GM10847 (cell line): ENCODE results near the gene IL1RAPL2.

Source experiments
- POLR2A ChIP-seq: IDR thresholded peaks from 2 replicates; pipeline ENCODE4 v1.6.1; 2011; ENCODE audit not compliant: insufficient read length; ENCODE audit errors: extremely low read depth

IL1RAPL2 gene

DNA sequence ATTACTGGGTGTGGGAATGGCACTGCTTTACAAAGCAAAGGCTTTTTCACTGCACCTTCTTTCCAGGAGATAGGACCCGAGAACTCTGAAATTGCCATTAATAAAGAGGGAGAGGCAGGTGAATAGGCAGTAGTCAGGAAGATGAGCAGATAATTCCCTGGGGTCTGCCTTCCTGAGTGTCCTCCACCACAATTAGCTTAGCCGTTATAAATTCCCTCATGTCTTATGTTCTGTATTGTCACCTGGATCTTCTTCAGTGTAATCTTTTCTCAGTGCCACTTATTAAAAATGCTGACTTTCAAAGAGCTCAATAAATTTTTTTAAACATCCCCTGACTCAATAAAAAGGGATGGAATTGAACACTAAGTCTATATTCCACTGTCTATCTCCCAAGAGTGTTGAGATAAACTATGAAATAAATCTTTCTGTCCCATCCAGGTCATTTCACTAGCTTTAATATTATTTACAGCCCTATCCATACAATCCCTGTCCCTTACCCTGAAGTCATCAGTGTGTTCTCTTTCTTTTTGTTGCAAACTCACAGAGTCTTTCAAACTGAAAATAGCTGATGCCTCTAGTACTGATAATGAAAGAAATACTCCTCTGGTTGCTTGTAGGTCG, 984.2 kb downstream of the IL1RAPL2 start:
- TF ChIP-seq POLR2A = no peak

DNA sequence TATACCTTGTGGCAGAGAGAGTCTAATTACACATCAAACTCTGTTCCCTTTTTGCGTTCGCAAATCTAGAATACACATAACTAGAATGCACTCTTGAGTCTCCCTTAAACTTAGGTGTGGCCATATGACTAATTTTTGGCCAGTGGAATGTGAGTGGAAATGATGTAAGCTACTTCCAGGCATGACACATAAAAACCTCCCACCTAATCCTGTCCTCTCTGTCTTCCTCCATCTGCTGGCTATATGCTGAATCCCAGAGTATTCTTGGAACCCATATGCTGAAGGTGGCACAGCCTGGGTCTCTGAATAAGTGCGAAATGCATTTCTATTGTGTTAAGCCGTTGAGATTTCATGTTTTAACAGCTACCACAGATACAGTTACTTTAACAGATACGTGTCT, 986.4 kb downstream of the IL1RAPL2 start:
- no peak for TF ChIP-seq POLR2A

DNA sequence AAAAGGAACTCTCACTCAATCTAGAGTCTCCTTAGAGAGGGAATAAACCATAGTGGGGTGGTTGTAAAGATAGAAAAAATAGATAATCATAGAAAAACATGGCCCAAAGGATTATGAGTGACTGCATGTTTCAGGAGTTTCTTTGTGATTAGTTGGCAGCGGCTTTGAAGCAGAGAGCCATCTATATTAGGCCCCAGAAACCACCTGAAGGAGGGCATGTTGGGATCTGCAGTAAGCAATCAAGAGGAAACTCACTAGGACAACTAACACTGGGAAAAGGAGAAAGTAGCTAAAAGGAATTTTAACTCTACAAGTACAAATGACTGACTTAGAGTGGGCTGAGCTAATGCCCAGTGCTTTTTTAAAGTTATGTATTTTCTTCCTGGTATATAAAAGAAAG, 987.1 kb downstream of the IL1RAPL2 start:
- TF ChIP-seq POLR2A = no peak

DNA sequence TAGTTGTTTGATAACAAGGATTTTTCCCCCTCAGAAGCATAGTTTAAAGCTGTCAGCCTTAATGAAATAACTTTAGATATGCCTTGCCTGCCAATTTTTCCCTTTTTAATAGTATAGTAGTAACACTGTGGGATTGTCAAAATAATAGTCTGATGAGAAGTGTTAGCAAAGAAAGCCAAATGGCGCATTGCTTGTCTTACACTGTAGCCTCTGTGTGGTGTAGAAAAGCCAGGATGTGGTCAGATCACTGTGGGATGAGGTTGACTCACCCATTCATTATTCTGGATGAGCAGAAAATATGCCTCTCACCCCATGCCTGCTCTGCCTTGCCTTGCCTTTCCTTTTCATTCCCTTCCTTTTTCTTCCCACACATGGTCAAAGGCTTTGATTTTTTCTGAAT, 998.5 kb downstream of the IL1RAPL2 start:
- no peak for TF ChIP-seq POLR2A

DNA sequence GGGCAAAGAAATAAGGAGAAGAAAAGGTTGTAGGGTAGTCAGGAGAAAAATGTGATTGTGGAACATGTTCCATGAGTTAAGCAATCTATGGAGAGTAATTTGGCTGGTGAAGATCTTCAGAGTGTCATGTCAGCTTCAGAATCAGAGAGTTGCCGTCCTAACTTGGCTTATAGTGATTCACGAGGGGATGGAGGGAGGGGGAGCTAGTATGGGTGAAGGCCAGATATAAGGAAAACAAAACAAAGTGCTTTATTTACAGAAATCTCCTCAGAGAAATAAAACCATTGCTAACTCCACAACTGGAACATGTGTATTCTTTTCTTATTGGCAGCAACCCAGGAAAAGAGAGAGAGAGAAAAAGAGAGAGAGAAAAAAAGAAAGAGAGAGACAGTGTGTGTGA, 999.9 kb downstream of the IL1RAPL2 start:
- no peak for TF ChIP-seq POLR2A

DNA sequence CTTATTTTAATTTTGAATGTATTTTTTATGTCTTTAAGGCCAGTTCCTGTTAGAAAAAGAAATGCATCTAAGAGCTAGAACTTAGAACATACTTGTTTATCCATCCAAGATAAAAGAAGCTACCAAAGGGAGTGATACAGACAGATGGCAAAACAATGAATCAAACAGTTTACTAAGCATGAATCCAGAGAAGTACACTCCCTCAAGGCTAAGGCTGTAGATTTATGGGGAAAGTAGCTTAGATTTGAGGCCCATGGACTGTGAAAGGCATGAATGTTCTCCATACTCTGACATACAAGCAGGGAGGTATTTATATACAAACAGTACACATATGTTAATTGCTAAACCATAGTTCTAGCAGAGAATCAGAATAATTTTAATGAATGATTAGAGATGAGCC, 1001.1 kb downstream of the IL1RAPL2 start:
- no peak for TF ChIP-seq POLR2A

DNA sequence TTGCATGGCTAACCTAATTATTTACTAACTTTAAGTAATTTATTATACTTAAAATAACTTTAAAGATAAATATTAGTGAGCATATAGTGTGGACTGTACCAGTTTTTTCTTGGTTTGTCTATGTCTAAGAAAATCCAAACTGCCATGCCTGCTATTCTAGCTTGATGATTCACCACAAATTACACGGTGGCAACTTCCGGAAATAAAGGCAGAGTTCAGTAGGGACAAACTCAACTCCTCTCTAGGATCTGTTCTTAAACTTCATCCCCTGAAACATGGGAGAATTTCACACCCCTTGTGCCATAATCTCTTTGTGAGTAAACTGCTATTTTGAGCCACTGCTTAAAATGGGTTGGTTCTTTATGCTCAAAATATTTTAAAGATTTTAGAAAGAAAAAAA, 1042.7 kb downstream of the IL1RAPL2 start:
- TF ChIP-seq POLR2A = no peak

DNA sequence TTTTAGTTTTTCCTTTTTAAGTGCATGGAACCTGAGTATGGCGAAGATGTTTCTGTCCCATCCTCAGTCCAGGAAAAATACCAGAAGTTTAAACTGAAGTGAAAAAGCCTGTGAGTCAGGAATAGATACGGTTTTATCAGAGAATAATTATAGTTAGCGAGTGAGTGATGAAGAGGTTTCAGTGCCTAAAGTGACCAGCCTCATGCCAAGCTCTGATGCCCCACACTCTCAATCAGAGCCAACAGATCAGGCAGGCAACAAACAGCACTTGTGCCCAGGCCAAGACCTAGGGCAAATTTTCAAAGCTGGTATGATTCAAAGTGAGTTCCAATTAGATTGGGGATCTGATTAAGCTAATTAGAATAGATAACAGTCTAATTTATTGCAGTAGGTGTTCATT, 1043.5 kb downstream of the IL1RAPL2 start:
- TF ChIP-seq POLR2A = no peak

DNA sequence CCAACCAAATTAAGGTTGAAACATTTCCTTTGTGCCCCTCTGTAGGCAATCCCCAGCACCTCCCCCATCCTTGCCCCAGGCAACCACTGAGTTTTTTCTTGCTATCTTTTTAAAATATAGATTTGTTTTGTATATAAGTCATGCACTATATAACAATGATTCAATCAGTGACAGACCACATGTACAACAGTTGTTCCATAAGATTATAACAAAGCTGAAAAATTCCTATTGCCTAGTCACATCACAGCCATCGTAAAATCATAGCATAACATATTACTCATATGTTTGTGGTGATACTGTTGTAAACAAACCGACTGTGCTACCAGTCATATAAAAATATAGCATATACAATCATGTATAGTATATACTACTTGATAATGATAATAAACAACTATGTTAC, 1044.4 kb downstream of the IL1RAPL2 start:
- TF ChIP-seq POLR2A = no peak

DNA sequence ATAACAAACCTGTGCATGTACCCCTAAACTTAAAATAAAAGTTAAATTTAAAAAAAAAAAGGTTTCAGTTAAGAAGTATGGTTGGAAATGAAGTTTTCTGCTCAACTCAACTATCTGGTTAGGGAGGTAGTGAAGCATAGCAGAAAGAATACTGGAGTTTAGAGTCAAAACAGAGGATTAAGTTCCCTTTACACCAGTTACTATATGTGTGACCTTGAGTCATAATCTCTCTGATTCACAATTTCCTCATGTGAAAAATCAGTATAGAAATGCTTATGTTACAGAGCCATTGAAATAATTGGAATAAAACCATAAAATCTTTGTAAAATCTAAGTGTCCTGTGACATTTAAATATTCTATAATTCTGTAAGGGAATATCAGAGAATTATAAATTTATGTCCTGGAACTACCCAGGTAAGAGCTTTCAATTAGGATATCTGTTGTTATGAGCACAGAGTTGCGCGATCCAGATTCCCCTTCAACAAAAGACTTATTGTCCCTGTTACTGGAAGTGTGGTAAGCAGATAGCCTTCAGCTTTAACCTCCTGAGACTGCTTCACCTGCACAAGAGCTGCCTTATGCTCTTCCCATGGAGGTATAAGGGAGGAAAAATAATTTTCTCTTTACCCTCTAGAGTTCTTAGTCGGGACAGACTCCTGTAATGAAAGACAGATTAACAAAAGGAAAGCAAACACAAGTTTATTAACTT, 1052.5 kb downstream of the IL1RAPL2 start:
- no peak for TF ChIP-seq POLR2A

DNA sequence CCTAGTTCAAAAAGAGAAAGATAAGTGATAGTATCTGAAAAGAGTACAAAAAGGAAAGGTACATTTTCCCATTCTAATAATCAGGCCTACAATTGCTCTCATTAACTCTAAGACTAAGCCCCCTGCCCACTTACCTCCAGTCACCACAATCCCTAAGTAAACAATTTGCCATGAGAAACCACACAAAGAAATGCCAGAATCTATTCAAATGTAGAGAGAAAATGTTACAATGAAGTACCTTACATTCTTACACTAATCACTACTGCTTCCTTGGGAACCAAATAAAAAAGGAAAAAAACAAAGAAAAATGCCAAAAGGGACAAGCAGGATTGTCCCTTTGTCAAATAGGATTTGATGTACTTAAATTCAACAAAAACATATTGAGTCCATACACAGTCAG, 1068.2 kb downstream of the IL1RAPL2 start:
- TF ChIP-seq POLR2A = no peak

DNA sequence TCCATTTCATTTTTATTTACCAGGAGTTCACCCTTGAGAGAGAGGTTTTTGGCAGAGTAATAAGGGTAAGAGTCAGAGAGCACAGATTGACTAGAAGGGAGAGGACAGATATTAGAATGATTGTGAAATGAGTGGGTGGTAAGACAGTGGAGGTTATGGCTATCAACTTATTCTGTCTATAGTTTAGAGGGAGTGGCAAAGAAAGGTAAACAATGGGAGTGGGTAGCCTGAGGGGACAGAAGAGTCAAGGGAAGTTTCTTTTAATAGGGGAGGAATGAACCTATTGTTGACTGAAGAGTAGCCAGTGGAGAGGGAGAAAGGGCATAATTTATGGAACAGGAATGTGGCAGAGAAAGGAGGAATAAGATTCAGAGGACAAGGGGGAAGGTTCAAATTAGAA, 1069.8 kb downstream of the IL1RAPL2 start:
- TF ChIP-seq POLR2A = no peak

DNA sequence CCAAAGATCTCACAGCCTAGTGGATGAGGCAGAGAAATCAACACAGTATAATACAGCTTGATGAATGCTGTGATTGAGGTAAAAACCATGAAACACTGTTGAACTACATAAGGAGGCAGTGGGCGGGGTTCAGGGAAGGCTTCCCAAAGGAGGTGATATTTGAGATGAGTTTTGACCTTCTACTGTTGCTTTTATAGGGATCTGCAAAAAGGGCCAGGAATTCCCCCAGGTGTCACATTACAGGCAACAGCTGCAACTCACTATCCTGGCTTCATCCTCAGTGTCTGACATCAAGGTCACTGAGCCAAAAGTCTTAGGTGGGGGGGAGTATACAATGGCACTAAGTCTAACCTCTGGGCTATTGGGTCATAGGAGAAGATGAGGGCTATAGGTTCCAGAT, 1070.7 kb downstream of the IL1RAPL2 start:
- no peak for TF ChIP-seq POLR2A

DNA sequence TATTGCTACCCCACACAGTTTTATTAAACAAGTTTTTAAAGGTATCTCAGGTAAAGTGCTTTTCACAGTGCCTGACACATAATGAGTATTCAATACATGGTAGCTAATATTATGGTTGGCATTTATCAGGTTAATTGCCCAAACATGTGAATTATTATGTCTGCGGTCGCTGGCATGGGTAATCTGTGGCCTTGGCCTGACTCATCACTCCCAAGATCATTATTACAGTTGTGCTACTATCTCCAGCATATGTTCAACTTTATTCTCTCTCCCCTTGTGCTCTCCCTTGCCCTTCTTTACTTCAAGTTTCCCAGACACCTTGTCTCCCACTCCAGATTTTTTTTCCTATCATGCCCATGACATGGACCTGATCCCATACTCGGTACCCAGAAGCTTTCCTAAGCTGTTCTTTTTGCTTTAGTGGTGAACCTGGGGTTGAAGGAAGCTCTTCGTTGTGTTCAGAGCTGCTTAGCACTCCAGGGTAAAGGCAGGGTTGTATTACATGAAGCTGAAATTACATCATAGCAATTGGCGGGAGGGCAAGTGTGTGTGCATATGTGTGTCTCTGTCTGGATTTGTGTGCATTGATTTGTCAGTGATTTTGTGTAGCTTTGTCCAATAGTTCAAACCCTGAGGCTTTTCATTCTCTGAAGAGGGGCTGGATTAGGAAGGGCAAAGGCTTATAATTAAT, 1079.8 kb downstream of the IL1RAPL2 start:
- TF ChIP-seq POLR2A = no peak

DNA sequence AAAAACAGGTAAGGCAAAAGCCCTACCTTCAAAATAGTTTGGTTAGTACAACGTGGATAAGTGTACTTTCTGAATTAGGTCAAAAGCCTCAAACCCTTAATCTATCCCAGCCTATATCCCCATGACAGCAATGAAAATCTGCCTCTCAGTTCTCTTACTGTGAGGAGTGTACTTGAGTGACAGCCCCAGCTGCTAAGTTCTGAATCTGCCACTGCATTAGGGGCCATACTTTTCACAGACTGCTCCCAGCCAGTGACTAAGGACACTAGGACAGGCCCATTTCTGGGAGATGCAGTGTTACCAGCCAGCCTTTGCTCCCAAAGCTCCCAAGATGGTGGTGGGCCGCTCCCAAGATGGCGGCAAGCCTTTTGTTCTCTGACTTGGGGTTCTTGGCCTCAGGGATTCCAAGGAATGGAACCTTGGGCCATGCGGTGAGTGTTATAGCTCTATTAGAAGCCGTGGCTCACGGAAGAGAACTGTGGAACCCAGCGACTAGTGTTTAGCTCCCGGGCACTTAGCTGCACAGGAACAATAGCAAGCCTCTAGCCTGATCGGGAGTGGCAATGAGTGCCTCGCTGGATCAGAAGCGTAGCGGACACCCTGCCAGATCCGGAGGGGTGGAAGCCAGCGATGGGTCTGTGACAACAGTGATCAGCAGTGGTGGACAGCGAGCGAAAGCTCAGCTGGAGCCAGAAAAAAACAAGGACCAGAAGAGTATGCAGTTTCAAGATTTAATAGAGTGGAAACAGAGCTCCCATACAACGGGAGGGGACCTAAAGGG, 1080.8 kb downstream of the IL1RAPL2 start:
- no peak for TF ChIP-seq POLR2A

DNA sequence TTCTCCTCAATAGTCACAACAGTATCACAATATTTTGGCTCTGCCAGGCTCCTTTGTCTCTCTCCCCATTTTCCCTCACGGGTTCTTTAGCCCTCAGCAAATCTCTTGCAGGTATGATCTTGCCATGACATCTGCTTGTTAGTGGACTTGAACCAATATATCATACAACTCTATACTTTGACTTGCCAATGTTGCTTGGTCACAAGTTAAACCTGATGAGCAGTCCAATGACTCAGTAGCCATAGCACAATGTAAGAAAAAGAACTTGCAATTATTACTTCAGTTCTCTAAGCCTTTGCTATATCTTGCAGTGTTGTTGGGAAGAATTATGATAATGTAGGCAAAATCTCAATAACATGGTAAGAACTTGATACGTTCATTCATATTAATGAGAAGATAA, 1081.8 kb downstream of the IL1RAPL2 start:
- no peak for TF ChIP-seq POLR2A
